Measurements from ENCODE around the gene AUTS2.

The AUTS2 gene

DNA sequence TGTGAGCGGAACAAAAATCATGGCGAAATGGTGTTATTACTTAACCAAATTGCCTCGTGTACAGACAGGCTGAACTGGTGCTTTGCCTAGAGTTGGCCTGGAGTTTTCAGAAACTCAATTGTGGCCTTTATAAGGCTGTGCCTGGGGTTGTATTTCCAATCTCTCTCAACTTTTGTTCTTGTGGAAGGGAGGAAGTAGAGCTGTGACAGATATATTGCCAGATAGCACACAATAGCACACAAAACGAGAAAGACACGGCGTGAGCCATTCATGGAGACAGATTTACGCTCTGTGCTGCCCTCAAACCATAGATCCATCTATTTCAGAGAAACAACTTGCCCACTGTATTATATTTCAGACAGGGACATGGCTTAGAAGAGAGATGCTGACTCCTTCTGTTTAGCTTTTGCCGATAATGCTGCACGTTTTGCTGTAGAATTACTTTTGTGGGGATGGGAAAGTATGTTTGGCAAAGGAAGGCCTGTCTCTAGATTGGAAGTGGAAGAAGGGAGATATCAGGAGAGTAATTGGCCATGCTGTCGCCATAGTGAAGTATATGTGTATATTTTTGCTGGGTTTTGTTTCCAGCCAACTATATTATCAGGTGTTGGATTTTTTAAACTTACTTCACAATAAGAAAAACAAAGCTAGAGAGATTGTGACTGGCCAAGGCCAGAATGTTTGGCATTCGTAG is 80.4 kb downstream of the AUTS2 start:
- TF ChIP-seq, protein P1, sequence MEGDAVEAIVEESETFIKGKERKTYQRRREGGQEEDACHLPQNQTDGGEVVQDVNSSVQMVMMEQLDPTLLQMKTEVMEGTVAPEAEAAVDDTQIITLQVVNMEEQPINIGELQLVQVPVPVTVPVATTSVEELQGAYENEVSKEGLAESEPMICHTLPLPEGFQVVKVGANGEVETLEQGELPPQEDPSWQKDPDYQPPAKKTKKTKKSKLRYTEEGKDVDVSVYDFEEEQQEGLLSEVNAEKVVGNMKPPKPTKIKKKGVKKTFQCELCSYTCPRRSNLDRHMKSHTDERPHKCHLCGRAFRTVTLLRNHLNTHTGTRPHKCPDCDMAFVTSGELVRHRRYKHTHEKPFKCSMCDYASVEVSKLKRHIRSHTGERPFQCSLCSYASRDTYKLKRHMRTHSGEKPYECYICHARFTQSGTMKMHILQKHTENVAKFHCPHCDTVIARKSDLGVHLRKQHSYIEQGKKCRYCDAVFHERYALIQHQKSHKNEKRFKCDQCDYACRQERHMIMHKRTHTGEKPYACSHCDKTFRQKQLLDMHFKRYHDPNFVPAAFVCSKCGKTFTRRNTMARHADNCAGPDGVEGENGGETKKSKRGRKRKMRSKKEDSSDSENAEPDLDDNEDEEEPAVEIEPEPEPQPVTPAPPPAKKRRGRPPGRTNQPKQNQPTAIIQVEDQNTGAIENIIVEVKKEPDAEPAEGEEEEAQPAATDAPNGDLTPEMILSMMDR (IDR thresholded peaks at IDR 0.05), result no peak
- Mint-ChIP-seq H3K4me1 (peaks cover 75% of the 10 kb centered on the region), H3K9me3 (no peaks in the 10 kb centered on the region), H3K27ac (peak overlapping the region; percentile 50), H3K36me3 (ENCODE audit: low read depth) (no peaks in the 10 kb centered on the region), H3K4me3 (peak overlapping the region; percentile 6), H3K27me3 (ENCODE audit: low read depth, poor library complexity) (no peaks in the 10 kb centered on the region)
- DNase-seq, result peak; percentile 38

DNA sequence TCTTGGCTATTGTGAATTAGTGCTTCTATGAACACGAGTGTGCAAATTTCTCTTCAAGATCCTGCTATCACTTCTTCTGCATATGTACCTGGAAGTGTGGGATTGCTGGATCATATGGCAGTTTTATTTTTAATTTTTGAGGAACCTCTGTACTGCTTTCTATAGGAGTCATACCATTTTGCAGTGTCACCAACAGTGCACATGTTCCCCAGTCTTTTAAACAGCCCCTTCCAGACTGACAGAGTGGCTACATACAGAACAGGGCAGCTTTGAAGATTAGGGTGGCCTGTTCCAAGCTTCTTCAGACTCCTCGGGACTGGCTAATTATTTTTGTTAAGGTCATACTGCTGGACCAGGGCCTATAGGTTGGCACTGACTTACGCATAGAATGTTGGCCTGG is 82.9 kb downstream of the AUTS2 start:
- TF ChIP-seq, protein P1 (IDR thresholded peaks at IDR 0.05), result no peak
- Mint-ChIP-seq H3K4me3 (no peak overlapping the region), H3K27ac (no peak overlapping the region), H3K27me3 (ENCODE audit: low read depth, poor library complexity) (no peaks in the 10 kb centered on the region), H3K9me3 (no peaks in the 10 kb centered on the region), H3K36me3 (ENCODE audit: low read depth) (no peaks in the 10 kb centered on the region), H3K4me1 (peaks cover 85% of the 10 kb centered on the region)
- no peak for DNase-seq

- peaks cover 72% of the 10 kb centered on the region for H3K4me1 Mint-ChIP-seq
- no peaks in the 10 kb centered on the region for H3K36me3 Mint-ChIP-seq (ENCODE audit: low read depth)
- H3K27ac Mint-ChIP-seq, result peak overlapping the region; percentile 20
- no peaks in the 10 kb centered on the region for H3K9me3 Mint-ChIP-seq
- no peak overlapping the region for H3K4me3 Mint-ChIP-seq
- TF ChIP-seq, protein P1 (IDR thresholded peaks at IDR 0.05), result no peak
- H3K27me3 Mint-ChIP-seq (ENCODE audit: low read depth, poor library complexity), result no peaks in the 10 kb centered on the region
- DNase-seq, result no peak
Observed at GRCh38 chr7:69682518-69682917, 84.2 kb downstream of the AUTS2 start.

GRCh38 chr7:69683002-69683401 is 84.7 kb downstream of the AUTS2 start:
- H3K27ac Mint-ChIP-seq, result no peak overlapping the region
- H3K9me3 Mint-ChIP-seq, result no peaks in the 10 kb centered on the region
- H3K4me1 Mint-ChIP-seq, result peaks cover 72% of the 10 kb centered on the region

GRCh38 chr7:69684369-69685292 is 86.4 kb downstream of the AUTS2 start:
- peak overlapping the region; percentile 55 for H3K27ac Mint-ChIP-seq
- no peaks in the 10 kb centered on the region for H3K9me3 Mint-ChIP-seq
- H3K4me1 Mint-ChIP-seq, result peaks cover 65% of the 10 kb centered on the region
- H3K4me3 Mint-ChIP-seq, result no peak overlapping the region
- no peaks in the 10 kb centered on the region for H3K27me3 Mint-ChIP-seq (ENCODE audit: low read depth, poor library complexity)
- TF ChIP-seq, protein P1 (IDR thresholded peaks at IDR 0.05), result no peak
- H3K36me3 Mint-ChIP-seq (ENCODE audit: low read depth), result no peaks in the 10 kb centered on the region
- DNase-seq, result no peak

More at GRCh38 chr7:69683002-69683401, 84.7 kb downstream of the AUTS2 start:
- no peaks in the 10 kb centered on the region for H3K36me3 Mint-ChIP-seq (ENCODE audit: low read depth)
- H3K27me3 Mint-ChIP-seq (ENCODE audit: low read depth, poor library complexity), result no peaks in the 10 kb centered on the region
- no peak overlapping the region for H3K4me3 Mint-ChIP-seq
- DNase-seq, result no peak
- TF ChIP-seq, protein P1 (IDR thresholded peaks at IDR 0.05), result no peak
